ENCODE data around the gene TRABD2B. TPM values are rescaled to one million over a fixed set of nuclear protein-coding genes. Genes with fewer than 3 reads are reported as not detected.
A peak's percentile ranks its signal among the peaks of the same experiment; 100 is the strongest.

TRABD2B gene
- total and polyA plus RNA-seq, 7 donors, result 0.08 to 0.76 (median 0.42) TPM

GRCh38 chr1:47772960-47773682, 224.1 kb downstream of the TRABD2B start:
- Histone ChIP-seq H3K27me3 (ENCODE audit: insufficient read depth in 3 of 3, low read length in 2 of 3) (peaks cover 0 to 12% (median 9%) of the 10 kb centered on the region in 3 donors), H3K9me3 (no peaks in the 10 kb centered on the region), H3K27ac (no peak overlapping the region), H3K36me3 (ENCODE audit: insufficient read depth in 1 of 2, low read depth in 1 of 2) (no peaks in the 10 kb centered on the region), H3K4me3 (no peak overlapping the region), H3K4me1 (no peaks in the 10 kb centered on the region)
- DNase-seq (no peak), ATAC-seq (peak in 2 of 4 donors; percentile 48 to 63)
- no peak for TF ChIP-seq CTCF (IDR thresholded peaks at IDR 0.05)
- intact Hi-C loops (cut with DNase I), result no loop called here
- 74 to 83% (median 76%) methylated on average over 11 of the region's 11 CpGs for WGBS, 3 donors

DNA sequence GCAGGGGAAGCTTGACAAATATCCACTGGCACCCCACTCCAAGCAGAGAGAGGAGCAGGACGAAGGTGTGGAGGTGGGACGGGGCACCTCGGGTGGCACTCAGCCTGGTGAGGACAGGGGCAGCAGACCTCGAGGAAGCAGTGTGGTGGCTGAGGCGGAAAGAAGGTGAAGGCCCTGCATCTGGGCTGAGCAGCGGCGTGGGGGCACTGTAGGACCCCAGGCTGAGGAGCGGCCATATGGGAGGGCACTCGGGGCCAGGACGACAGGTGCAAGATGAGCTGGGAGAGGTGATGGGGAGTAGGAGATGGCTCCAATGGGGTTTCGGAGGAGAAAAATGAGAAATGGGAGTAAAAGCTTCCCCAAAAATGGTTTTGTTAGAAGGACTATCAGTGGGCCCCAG, 224.9 kb downstream of the TRABD2B start:
- 96 to 97% (median 96%) methylated on average over 11 of the region's 11 CpGs for WGBS, 3 donors
- no peak for ATAC-seq
- intact Hi-C loops (cut with DNase I), result no loop called here

DNA sequence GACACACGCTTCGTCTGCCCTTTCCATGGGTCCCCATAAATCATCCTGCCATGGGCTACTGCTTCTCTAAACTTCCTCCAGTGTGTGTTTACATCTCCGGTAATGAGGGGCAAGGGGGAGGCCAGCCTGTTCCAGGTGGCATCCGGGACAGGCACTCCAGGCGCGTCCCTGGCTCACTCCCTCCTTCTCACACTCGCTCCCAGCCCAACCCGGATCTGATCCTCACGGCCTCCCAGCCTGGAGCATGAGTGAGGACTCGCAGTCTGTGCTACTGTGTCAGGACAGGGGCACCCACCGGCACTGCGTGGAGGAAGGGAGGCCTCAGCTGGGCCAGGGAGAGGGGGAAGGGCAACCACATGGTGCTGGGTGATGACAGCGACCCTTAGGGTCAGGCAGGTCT, 225.4 kb downstream of the TRABD2B start:
- Histone ChIP-seq H3K4me3 (no peak overlapping the region), H3K4me1 (no peaks in the 10 kb centered on the region), H3K27ac (no peak overlapping the region), H3K9me3 (no peaks in the 10 kb centered on the region), H3K27me3 (ENCODE audit: insufficient read depth in 3 of 3, low read length in 2 of 3) (peaks cover 0 to 12% (median 9%) of the 10 kb centered on the region in 3 donors), H3K36me3 (ENCODE audit: insufficient read depth in 1 of 2, low read depth in 1 of 2) (no peaks in the 10 kb centered on the region)
- WGBS, 3 donors, result 72 to 83% (median 80%) methylated on average over 13 of the region's 13 CpGs
- no peak for TF ChIP-seq CTCF (IDR thresholded peaks at IDR 0.05)
- ATAC-seq (no peak), DNase-seq (no peak)
- intact Hi-C loops (cut with DNase I), result no loop called here

More for the DNA sequence above, 224.9 kb downstream of the TRABD2B start:
- no peaks in the 10 kb centered on the region for H3K4me1 ChIP-seq
- no peak for DNase-seq
- H3K36me3 ChIP-seq (ENCODE audit: insufficient read depth in 1 of 2, low read depth in 1 of 2), result no peaks in the 10 kb centered on the region
- H3K27me3 ChIP-seq (ENCODE audit: insufficient read depth in 3 of 3, low read length in 2 of 3), result peaks cover 0 to 12% (median 9%) of the 10 kb centered on the region in 3 donors
- no peak overlapping the region for H3K4me3 ChIP-seq
- TF ChIP-seq CTCF (IDR thresholded peaks at IDR 0.05), result no peak
- H3K9me3 ChIP-seq, result no peaks in the 10 kb centered on the region
- no peak overlapping the region for H3K27ac ChIP-seq

DNA sequence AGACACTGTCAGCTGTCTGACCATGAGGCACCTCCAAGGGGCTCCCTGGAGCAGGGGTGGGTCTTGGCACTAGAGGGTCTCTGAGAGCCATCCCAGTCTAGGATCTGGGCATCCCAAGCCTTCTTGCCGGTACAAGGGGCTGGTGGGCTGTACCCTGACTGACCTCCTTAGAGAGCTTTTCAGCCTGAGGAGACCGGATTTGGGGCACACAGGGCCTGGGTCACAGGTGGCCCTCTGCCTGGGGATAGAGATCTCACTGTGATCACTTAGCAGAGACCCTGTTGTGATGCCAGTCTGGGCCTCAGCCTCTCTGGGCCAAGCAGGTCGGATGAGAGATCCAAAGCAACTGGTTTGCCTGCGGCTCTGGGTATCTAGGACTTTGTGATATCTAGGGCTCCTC, 227.2 kb downstream of the TRABD2B start:
- DNase-seq (no peak), ATAC-seq (no peak)
- H3K27ac ChIP-seq, result no peak overlapping the region
- intact Hi-C loops (cut with DNase I), result no loop called here
- no peaks in the 10 kb centered on the region for H3K4me1 ChIP-seq
- peaks cover 0 to 6% (median 4%) of the 10 kb centered on the region in 3 donors for H3K27me3 ChIP-seq (ENCODE audit: insufficient read depth in 3 of 3, low read length in 2 of 3)
- 84 to 90% (median 88%) methylated on average over 4 of the region's 4 CpGs for WGBS, 3 donors
- no peaks in the 10 kb centered on the region for H3K36me3 ChIP-seq (ENCODE audit: insufficient read depth in 1 of 2, low read depth in 1 of 2)
- H3K9me3 ChIP-seq, result no peaks in the 10 kb centered on the region
- no peak overlapping the region for H3K4me3 ChIP-seq
- TF ChIP-seq CTCF (IDR thresholded peaks at IDR 0.05), result no peak

- H3K4me3 ChIP-seq, result no peak overlapping the region
- H3K36me3 ChIP-seq (ENCODE audit: insufficient read depth in 1 of 2, low read depth in 1 of 2), result no peaks in the 10 kb centered on the region
- intact Hi-C loops (cut with DNase I), result no loop called here
- WGBS, 3 donors, result 89 to 90% (median 90%) methylated on average over 3 of the region's 3 CpGs
- H3K27ac ChIP-seq, result no peak overlapping the region
- H3K4me1 ChIP-seq, result no peaks in the 10 kb centered on the region
- peaks cover 0 to 4% (median 3%) of the 10 kb centered on the region in 3 donors for H3K27me3 ChIP-seq (ENCODE audit: insufficient read depth in 3 of 3, low read length in 2 of 3)
- ATAC-seq (no peak), DNase-seq (no peak)
- H3K9me3 ChIP-seq, result no peaks in the 10 kb centered on the region
- no peak for TF ChIP-seq CTCF (IDR thresholded peaks at IDR 0.05)
These were observed 227.9 kb downstream of the TRABD2B start for GRCh38 chr1:47769295-47769694.

Measured in psoas muscle (tissue), 8 donors.